ENCODE data around the gene TMCC1. TPM values are rescaled to one million over a fixed set of nuclear protein-coding genes. Genes with fewer than 3 reads are reported as not detected.

Gene TMCC1
- total RNA-seq, 1 experiment from 2014 or later, result 6.2 TPM

- intact Hi-C loops (cut with micrococcal nuclease), result no loop called here
- ATAC-seq (no peak), DNase-seq (no peak)
- ChIA-PET POLR2A (ENCODE audit: unreplicated experiment) (interaction anchor here (0.6 kb wide), 1 partner anchor 15 kb away, joined by 14 read pairs; no protein-coding TSS in a partner anchor), CTCF (interaction anchor here (0.6 to 0.7 kb wide), 2 partner anchors 88 to 686 kb away, joined by 3 to 4 read pairs; no protein-coding TSS in a partner anchor)
- peaks cover 2% of the 10 kb centered on the region for H3K4me1 ChIP-seq (ENCODE audit: insufficient read depth, low read length)
- TF ChIP-seq CTCF (conservative IDR thresholded peaks at IDR 0.05; ENCODE audit: low read depth, low read length) (no peak), EZH2phosphoT487 (IDR thresholded peaks at IDR 0.05; ENCODE audit: borderline replicate concordance, low read length) (no peak), EZH2 (IDR thresholded peaks at IDR 0.05; ENCODE audit: low read length, unreplicated experiment) (no peak)
- no peaks in the 10 kb centered on the region for H3K9me3 ChIP-seq (ENCODE audit: low read length)
- peaks cover 28% of the 10 kb centered on the region for H3K79me2 ChIP-seq (ENCODE audit: low read length)
- no peaks in the 10 kb centered on the region for H4K20me1 ChIP-seq (ENCODE audit: low read length)
- H3K9ac ChIP-seq (ENCODE audit: low read length), result no peak overlapping the region
- no peaks in the 10 kb centered on the region for H3K9me2 ChIP-seq (replicated peaks; ENCODE audit: low read length)
- no peaks in the 10 kb centered on the region for H3K27me3 ChIP-seq (ENCODE audit: low read length)
- no peak overlapping the region for H3K27ac ChIP-seq (ENCODE audit: low read length)
- H3K4me3 ChIP-seq (ENCODE audit: low read length), result no peak overlapping the region
- H2AFZ ChIP-seq (ENCODE audit: low read length), result no peak overlapping the region
- H3K36me3 ChIP-seq (ENCODE audit: low read depth, low read length), result no peaks in the 10 kb centered on the region
- H3F3A ChIP-seq (ENCODE audit: low read length, unreplicated experiment), result no peaks in the 10 kb centered on the region
- BruUV-seq (replicated peaks), result no TSS peak
- no peak overlapping the region for H3K4me2 ChIP-seq (ENCODE audit: low read length)
Measured at GRCh38 chr3:129738172-129738571, 155.3 kb downstream of the TMCC1 start.

- no peak overlapping the region for H3K4me2 ChIP-seq (ENCODE audit: low read length)
- no TSS peak for BruUV-seq (replicated peaks)
- peaks cover 21% of the 10 kb centered on the region for H3K79me2 ChIP-seq (ENCODE audit: low read length)
- no peaks in the 10 kb centered on the region for H3K9me3 ChIP-seq (ENCODE audit: low read length)
- no peak for DNase-seq
- no peaks in the 10 kb centered on the region for H3K27me3 ChIP-seq (ENCODE audit: low read length)
- intact Hi-C loops (cut with micrococcal nuclease), result no loop called here
- no peaks in the 10 kb centered on the region for H4K20me1 ChIP-seq (ENCODE audit: low read length)
- ChIA-PET CTCF (interaction anchor here (0.7 kb wide), 1 partner anchor 90 kb away, joined by 5 read pairs; no protein-coding TSS in a partner anchor), POLR2A (ENCODE audit: unreplicated experiment) (no interaction called here)
- no peaks in the 10 kb centered on the region for H3F3A ChIP-seq (ENCODE audit: low read length, unreplicated experiment)
- no peak overlapping the region for H3K9ac ChIP-seq (ENCODE audit: low read length)
- no peak overlapping the region for H2AFZ ChIP-seq (ENCODE audit: low read length)
- H3K27ac ChIP-seq (ENCODE audit: low read length), result no peak overlapping the region
- H3K4me1 ChIP-seq (ENCODE audit: insufficient read depth, low read length), result peaks cover 15% of the 10 kb centered on the region
- no peak overlapping the region for H3K4me3 ChIP-seq (ENCODE audit: low read length)
- TF ChIP-seq CTCF (conservative IDR thresholded peaks at IDR 0.05; ENCODE audit: low read depth, low read length), result no peak
- no peak for TF ChIP-seq EZH2phosphoT487 (IDR thresholded peaks at IDR 0.05; ENCODE audit: borderline replicate concordance, low read length)
- no peak for TF ChIP-seq EZH2 (IDR thresholded peaks at IDR 0.05; ENCODE audit: low read length, unreplicated experiment)
- no peaks in the 10 kb centered on the region for H3K36me3 ChIP-seq (ENCODE audit: low read depth, low read length)
- H3K9me2 ChIP-seq (replicated peaks; ENCODE audit: low read length), result no peaks in the 10 kb centered on the region
- no peak for ATAC-seq
Measured at GRCh38 chr3:129736070-129736469, 157.4 kb downstream of the TMCC1 start.

- ChIA-PET CTCF (interaction anchor here (0.7 kb wide), 1 partner anchor 90 kb away, joined by 5 read pairs; no protein-coding TSS in a partner anchor), POLR2A (ENCODE audit: unreplicated experiment) (no interaction called here)
- ATAC-seq, result no peak
- peaks cover 15% of the 10 kb centered on the region for H3K4me1 ChIP-seq (ENCODE audit: insufficient read depth, low read length)
- H3K9ac ChIP-seq (ENCODE audit: low read length), result no peak overlapping the region
- no peaks in the 10 kb centered on the region for H3K9me2 ChIP-seq (replicated peaks; ENCODE audit: low read length)
- no peaks in the 10 kb centered on the region for H4K20me1 ChIP-seq (ENCODE audit: low read length)
- no peak overlapping the region for H3K27ac ChIP-seq (ENCODE audit: low read length)
- H3K9me3 ChIP-seq (ENCODE audit: low read length), result no peaks in the 10 kb centered on the region
- no peak for TF ChIP-seq CTCF (conservative IDR thresholded peaks at IDR 0.05; ENCODE audit: low read depth, low read length)
- no peak for TF ChIP-seq EZH2 (IDR thresholded peaks at IDR 0.05; ENCODE audit: low read length, unreplicated experiment)
- TF ChIP-seq EZH2phosphoT487 (IDR thresholded peaks at IDR 0.05; ENCODE audit: borderline replicate concordance, low read length), result no peak
- no peak overlapping the region for H3K4me2 ChIP-seq (ENCODE audit: low read length)
- no peaks in the 10 kb centered on the region for H3K36me3 ChIP-seq (ENCODE audit: low read depth, low read length)
- intact Hi-C loops (cut with micrococcal nuclease), result no loop called here
- no peak overlapping the region for H2AFZ ChIP-seq (ENCODE audit: low read length)
- peaks cover 19% of the 10 kb centered on the region for H3K79me2 ChIP-seq (ENCODE audit: low read length)
- DNase-seq, result no peak
- no TSS peak for BruUV-seq (replicated peaks)
- H3K27me3 ChIP-seq (ENCODE audit: low read length), result no peaks in the 10 kb centered on the region
- no peaks in the 10 kb centered on the region for H3F3A ChIP-seq (ENCODE audit: low read length, unreplicated experiment)
- no peak overlapping the region for H3K4me3 ChIP-seq (ENCODE audit: low read length)
Measured at GRCh38 chr3:129735638-129736037, 157.9 kb downstream of the TMCC1 start.
